H1 (cell line): ENCODE measurements around the gene CD164. TPM values are rescaled to one million over a fixed set of nuclear protein-coding genes. Genes with fewer than 3 reads are reported as not detected.

ENCODE experiments used
- CTCF ChIA-PET: fragments of 300-600 bp; sonication (Branson Sonifier 250); formaldehyde crosslinking; loops from one replicate; lab custom pipeline; 2021; ENCODE audit not compliant: partially characterized antibody; lab: Charles Lee
- POLR2A ChIA-PET: fragments of 300-600 bp; sonication (Branson Sonifier 250); formaldehyde crosslinking; loops from one replicate; lab custom pipeline; 2021; ENCODE audit warnings: inconsistent platforms; ENCODE audit not compliant: partially characterized antibody; lab: Charles Lee
- DNase-seq, 2 experiments: peaks; one replicate each; pipeline versions ENCODE4 v3.0.0 to v3.0.0-alpha.2; 2010 to 2022; ENCODE audit warnings: low spot score in 2 of 2, low read depth in 1 of 2, mixed read lengths in 1 of 2
- FAIRE-seq: peaks from 2 replicates; lab custom pipeline; 2011; peaks lifted over from hg19 to GRCh38; lab: Jason Lieb, UNC
- H2AFZ ChIP-seq: 2 replicates; pipeline ENCODE4 v1.8.1; 2012; ENCODE audit warnings: low read length, inconsistent platforms
- H2AK5ac ChIP-seq: 2 replicates; pipeline ENCODE4 v1.6.1; 2013; ENCODE audit warnings: low read depth, low read length
- H2BK120ac ChIP-seq: replicated peaks from 2 replicates; pipeline ENCODE3; 2013; ENCODE audit warnings: low read depth, low read length, inconsistent platforms
- H2BK12ac ChIP-seq: 2 replicates; pipeline ENCODE4 v1.6.1; 2013; ENCODE audit warnings: low read depth, low read length
- H2BK15ac ChIP-seq: 2 replicates; pipeline ENCODE4 v1.6.1; 2013; ENCODE audit warnings: low read length
- H2BK20ac ChIP-seq: 2 replicates; pipeline ENCODE4 v1.6.1; 2013; ENCODE audit warnings: low read length
- H2BK5ac ChIP-seq: 2 replicates; pipeline ENCODE4 v1.6.1; 2013; ENCODE audit warnings: low read depth, low read length
- H3K14ac ChIP-seq: 2 replicates; pipeline ENCODE4 v1.6.1; 2013; ENCODE audit warnings: inconsistent platforms; ENCODE audit not compliant: insufficient read length
- H3K18ac ChIP-seq: 2 replicates; pipeline ENCODE4 v1.6.1; 2013; ENCODE audit warnings: low read length; ENCODE audit errors: extremely low read depth
- H3K23ac ChIP-seq: 2 replicates; pipeline ENCODE4 v1.6.1; 2013; ENCODE audit warnings: inconsistent platforms; ENCODE audit not compliant: insufficient read length
- H3K23me2 ChIP-seq: 2 replicates; pipeline ENCODE4 v1.6.1; 2013; ENCODE audit warnings: low read depth, low read length
- H3K27ac ChIP-seq: 2 replicates; pipeline ENCODE4 v1.6.1; 2011; ENCODE audit warnings: low read depth, low read length, inconsistent platforms
- H3K27me3 ChIP-seq, 4 experiments: replicated peaks in 1 of 4; 1 replicate in 1 of 4; 2 replicates in 3 of 4; pipeline versions ENCODE4 v1.6.1 to v1.8.1; 2011 to 2013; ENCODE audit warnings: low read length in 3 of 4, mild to moderate bottlenecking in 3 of 4, inconsistent platforms in 2 of 4, mixed read lengths in 2 of 4, moderate library complexity in 1 of 4; ENCODE audit not compliant: control insufficient read depth in 3 of 4, insufficient read depth in 3 of 4; ENCODE audit errors: extremely low read depth in 1 of 4
- H3K36me3 ChIP-seq, 4 experiments: 2 replicates each; pipeline versions ENCODE4 v1.6.1 to v1.8.1; 2011 to 2013; ENCODE audit warnings: mild to moderate bottlenecking in 4 of 4, low read length in 3 of 4, moderate library complexity in 2 of 4, control low read depth in 1 of 4, inconsistent platforms in 1 of 4; ENCODE audit not compliant: insufficient read depth in 4 of 4, control insufficient read depth in 2 of 4
- H3K4ac ChIP-seq: replicated peaks from 2 replicates; pipeline ENCODE3; 2013; ENCODE audit warnings: low read length, low read depth, mixed read lengths, inconsistent platforms; ENCODE audit not compliant: insufficient read length
- H3K4me1 ChIP-seq, 4 experiments: replicated peaks in 1 of 4; 1 replicate in 1 of 4; 2 replicates in 3 of 4; pipeline versions ENCODE4 v1.6.1 to v1.8.1; 2011 to 2013; ENCODE audit warnings: low read length in 3 of 4, inconsistent platforms in 2 of 4, mixed read lengths in 1 of 4; ENCODE audit not compliant: insufficient read depth in 4 of 4, control insufficient read depth in 3 of 4
- H3K4me2 ChIP-seq, 2 experiments: 2 replicates each; pipeline versions ENCODE4 v1.6.1 to v1.8.1; 2011 to 2013; ENCODE audit warnings: low read depth in 2 of 2, low read length in 2 of 2, control low read depth in 1 of 2, inconsistent platforms in 1 of 2, mild to moderate bottlenecking in 1 of 2; ENCODE audit not compliant: insufficient read depth in 1 of 2
- H3K4me3 ChIP-seq, 4 experiments: fragments of 200-600, 300-600 bp in 1 of 4; sonication (generic), shearing (Covaris generic), sonication (Bioruptor Twin) in 1 of 4; 2 replicates each; pipeline versions ENCODE4 v1.5.1 to v1.8.1; 2011 to 2016; ENCODE audit warnings: low read length in 4 of 4, low read depth in 3 of 4, control low read depth in 2 of 4, inconsistent platforms in 2 of 4, mild to moderate bottlenecking in 2 of 4, mixed read lengths in 1 of 4, moderate library complexity in 1 of 4; ENCODE audit not compliant: insufficient read depth in 2 of 4; ENCODE audit errors: extremely low read depth in 1 of 4
- H3K56ac ChIP-seq: replicated peaks from 2 replicates; pipeline ENCODE3; 2013; ENCODE audit warnings: low read depth, mild to moderate bottlenecking, mixed read lengths, low read length, inconsistent platforms; ENCODE audit not compliant: insufficient read length
- H3K79me1 ChIP-seq: 2 replicates; pipeline ENCODE4 v1.6.1; 2013; ENCODE audit warnings: low read depth, low read length, control low read depth
- H3K79me2 ChIP-seq, 2 experiments: 2 replicates each; pipeline versions ENCODE4 v1.6.1 to v1.8.1; 2012 to 2013; ENCODE audit warnings: low read length in 2 of 2, mild to moderate bottlenecking in 2 of 2, inconsistent platforms in 1 of 2; ENCODE audit not compliant: insufficient read depth in 2 of 2, control insufficient read depth in 1 of 2
- H3K9ac ChIP-seq, 4 experiments: replicated peaks in 1 of 4; 1 replicate in 1 of 4; 2 replicates in 3 of 4; pipeline versions ENCODE4 v1.6.1 to v1.8.1; 2011 to 2013; ENCODE audit warnings: low read depth in 3 of 4, low read length in 3 of 4, control low read depth in 2 of 4, mild to moderate bottlenecking in 2 of 4, moderate library complexity in 2 of 4, inconsistent platforms in 1 of 4; ENCODE audit errors: extremely low read depth in 1 of 4
- H3K9me3 ChIP-seq, 2 experiments: 2 replicates each; pipeline versions ENCODE4 v1.6.1 to v1.8.1; 2012 to 2013; ENCODE audit warnings: mild to moderate bottlenecking in 2 of 2, moderate library complexity in 2 of 2, control low read depth in 1 of 2, inconsistent platforms in 1 of 2, low read depth in 1 of 2, low read length in 1 of 2, mixed read lengths in 1 of 2; ENCODE audit not compliant: insufficient read depth in 2 of 2
- H4K20me1 ChIP-seq, 2 experiments: replicated peaks in 1 of 2; 2 replicates each; pipeline versions ENCODE3 to v1.8.1; 2011 to 2013; ENCODE audit warnings: inconsistent platforms in 2 of 2, low read length in 2 of 2, mild to moderate bottlenecking in 1 of 2; ENCODE audit not compliant: insufficient read depth in 2 of 2, control insufficient read depth in 1 of 2
- H4K5ac ChIP-seq: 2 replicates; pipeline ENCODE4 v1.6.1; 2013; ENCODE audit warnings: low read length, low read depth, mixed read lengths, inconsistent platforms; ENCODE audit not compliant: insufficient read length
- H4K8ac ChIP-seq: 2 replicates; pipeline ENCODE4 v1.8.0; 2013; ENCODE audit warnings: mild to moderate bottlenecking, moderate library complexity, low read length, inconsistent platforms; ENCODE audit not compliant: insufficient read depth; ENCODE audit errors: extremely low read depth
- H4K91ac ChIP-seq: replicated peaks from 2 replicates; pipeline ENCODE3; 2013; ENCODE audit warnings: low read length, mixed read lengths, inconsistent platforms; ENCODE audit not compliant: insufficient read length
- E2F6 ChIP-seq: IDR thresholded peaks from 2 replicates; pipeline ENCODE4 v1.6.1; 2012; ENCODE audit warnings: inconsistent platforms
- MAFK ChIP-seq: IDR thresholded peaks from 2 replicates; pipeline ENCODE4 v1.6.1; 2012; ENCODE audit warnings: low read depth, mild to moderate bottlenecking, improper control_type of control experiment, low read length
- POLR2A ChIP-seq, 2 experiments: IDR thresholded peaks; 1 replicate in 1 of 2; 2 replicates in 1 of 2; pipeline ENCODE4 v1.6.1; 2011; ENCODE audit warnings: low read depth in 2 of 2, low read length in 2 of 2, mild to moderate bottlenecking in 2 of 2; ENCODE audit errors: control extremely low read depth in 1 of 2
- POLR2AphosphoS5 ChIP-seq: IDR thresholded peaks from 2 replicates; pipeline ENCODE4 v1.6.1; 2011; ENCODE audit warnings: low read depth, low read length
- SUZ12 ChIP-seq: fragments of 200-600 bp; sonication (generic); IDR thresholded peaks from 2 replicates; pipeline ENCODE4 v1.6.1; 2012; ENCODE audit warnings: mild to moderate bottlenecking, inconsistent platforms, low read length, moderate library complexity, mixed read lengths
- TBP ChIP-seq: IDR thresholded peaks from 2 replicates; pipeline ENCODE4 v1.6.1; 2011; ENCODE audit warnings: low read depth, low read length, improper control_type of control experiment
- YY1 ChIP-seq: IDR thresholded peaks from 2 replicates; pipeline ENCODE4 v1.6.1; 2011; ENCODE audit warnings: low read depth, mild to moderate bottlenecking, low read length
- WGBS, 2 experiments: shearing (Covaris generic) in 1 of 2; methylation state at CpG; one replicate each; pipeline versions ENCODE4 v1.1.6 to v1.1.7; 2013 to 2015; ENCODE audit warnings: low lambda C conversion rate in 2 of 2, mixed read lengths in 2 of 2, inconsistent platforms in 1 of 2, low coverage in 1 of 2, missing lambda C conversion rate in 1 of 2; ENCODE audit not compliant: insufficient replicate concordance in 2 of 2, insufficient coverage in 1 of 2, insufficient read length in 1 of 2; ENCODE audit errors: extremely low coverage in 1 of 2, missing lambda C conversion rate in 1 of 2; 5-methylcytosine and 5-hydroxymethylcytosine counted together
- polyA plus RNA-seq, 7 experiments: library from polyadenylated mRNA; depleted of rRNA in 3 of 7; stranded (reverse) in 5 of 7; unstranded in 2 of 7; fragments of >200 nt in 5 of 7; fragments of 200-250 nt in 2 of 7; gene quantifications; 1 replicate in 5 of 7; 2 replicates in 1 of 7; 4 replicates in 1 of 7; pipeline versions ENCODE4 v1.2.1 to v1.2.3, GENCODE V29; 2011 to 2013; ENCODE audit warnings: missing spikeins in 2 of 7, mixed read lengths in 2 of 7
- total RNA-seq: library from RNA; stranded (reverse); fragmentation: NEBNext Ultra II Directional; extraction: Animal tissue kit (Norgen Biotek cat#: 25700); gene quantifications from 2 replicates; pipeline ENCODE4 v1.2.1, GENCODE V29; 2021

Gene CD164
- total and polyA plus RNA-seq, 2 of the 8 experiments (the other 6 are each of a cell fraction or from before 2014, with no cell fraction given) = 69.3 to 94.3 TPM

- Histone ChIP-seq H2BK20ac (no peak overlapping the region), H2BK12ac (no peak overlapping the region), H2BK15ac (no peak overlapping the region), H3K56ac (no peak overlapping the region), H4K5ac (no peak overlapping the region), H3K4ac (no peak overlapping the region), H2AK5ac (no peak overlapping the region), H3K23ac (no peak overlapping the region), H3K79me2 (no peaks in the 10 kb centered on the region), H3K4me2 (no peak overlapping the region), H3K27me3 (no peaks in the 10 kb centered on the region), H3K36me3 (no peaks in the 10 kb centered on the region), H2AFZ (no peak overlapping the region), H3K79me1 (no peaks in the 10 kb centered on the region), H3K27ac (no peak overlapping the region), H2BK120ac (no peak overlapping the region), H3K9me3 (no peaks in the 10 kb centered on the region), H3K23me2 (no peaks in the 10 kb centered on the region), H3K14ac (no peak overlapping the region), H2BK5ac (no peak overlapping the region), H4K20me1 (no peaks in the 10 kb centered on the region), H4K91ac (no peak overlapping the region), H3K4me3 (no peak overlapping the region), H3K9ac (no peak overlapping the region), H4K8ac (no peak overlapping the region), H3K18ac (no peak overlapping the region), H3K4me1 (no peaks in the 10 kb centered on the region)
- CTCF ChIA-PET = no interaction called here
- FAIRE-seq (no peak), DNase-seq (no peak)
- WGBS, 2 experiments = 89% methylated on average over 8 of the region's 8 CpGs; no CpG with 5 or more reads in 1 of the 2 experiments
- POLR2A ChIA-PET = interaction anchor here (1.4 kb wide), 1 partner anchor 19 kb away, joined by 4 read pairs; no protein-coding TSS in a partner anchor
- no peak for TF ChIP-seq TBP
- no peak for TF ChIP-seq POLR2A (IDR thresholded peaks at IDR 0.05; ENCODE audit: control extremely low read depth in 1 of 2, low read depth in 2 of 2, low read length in 2 of 2)
- TF ChIP-seq MAFK = no peak
- TF ChIP-seq SUZ12 = no peak
- TF ChIP-seq POLR2AphosphoS5 = no peak
- TF ChIP-seq E2F6 = no peak
- TF ChIP-seq YY1 = no peak
Measured at GRCh38 chr6:109348226-109348625, 34.0 kb downstream of the CD164 start.
